GM18499 (cell line): Measurements from ENCODE around the gene MYO3B.

Experiments used
- ATAC-seq: cut with Tn5 transposase; IDR thresholded peaks from one replicate; pipeline ENCODE4 v1.9.1; 2021; ENCODE audit warnings: moderate number of reproducible peaks; ENCODE audit not compliant: insufficient read depth, unreplicated experiment

MYO3B gene

GRCh38 chr2:170161516-170162270 lies 16.3 kb upstream of the MYO3B start:
- ATAC-seq, result no peak

- no peak for ATAC-seq
These were observed 15.7 kb upstream of the MYO3B start for GRCh38 chr2:170162271-170162632.

- ATAC-seq, result no peak
These were observed 14.4 kb upstream of the MYO3B start for GRCh38 chr2:170163411-170164065.

- ATAC-seq, result no peak
These were observed 12.8 kb upstream of the MYO3B start for GRCh38 chr2:170165129-170165528.

GRCh38 chr2:170166735-170167134 lies 11.2 kb upstream of the MYO3B start:
- ATAC-seq, result no peak

- ATAC-seq, result no peak
These were observed 7.5 kb upstream of the MYO3B start for GRCh38 chr2:170170281-170171040.

GRCh38 chr2:170176212-170176611 lies 1.7 kb upstream of the MYO3B start:
- ATAC-seq, result no peak

GRCh38 chr2:170180031-170180566 lies 2.2 kb downstream of the MYO3B start:
- ATAC-seq, result peak; percentile 66

- ATAC-seq, result no peak
These were observed 3.7 kb downstream of the MYO3B start for GRCh38 chr2:170181602-170182001.

GRCh38 chr2:170185319-170185718 lies 7.4 kb downstream of the MYO3B start:
- no peak for ATAC-seq

- ATAC-seq, result no peak
These were observed 11.8 kb downstream of the MYO3B start for GRCh38 chr2:170189757-170190156.

GRCh38 chr2:170190172-170190571 lies 12.2 kb downstream of the MYO3B start:
- ATAC-seq, result no peak

GRCh38 chr2:170191166-170191866 lies 13.4 kb downstream of the MYO3B start:
- ATAC-seq, result no peak

GRCh38 chr2:170196963-170197362 lies 19.0 kb downstream of the MYO3B start:
- no peak for ATAC-seq

GRCh38 chr2:170201275-170201674 lies 23.3 kb downstream of the MYO3B start:
- no peak for ATAC-seq

- ATAC-seq, result no peak
These were observed 23.9 kb downstream of the MYO3B start for GRCh38 chr2:170201734-170202393.

- no peak for ATAC-seq
These were observed 24.5 kb downstream of the MYO3B start for GRCh38 chr2:170202437-170202836.

GRCh38 chr2:170204298-170204951 lies 26.5 kb downstream of the MYO3B start:
- no peak for ATAC-seq

GRCh38 chr2:170206246-170206645 lies 28.3 kb downstream of the MYO3B start:
- ATAC-seq, result no peak
